Spleen (tissue), 11 donors: ENCODE results near the gene SRP68. TPM values are rescaled to one million over a fixed set of nuclear protein-coding genes. Genes with fewer than 3 reads are reported as not detected.

Source experiments
- DNase-seq: peaks from one replicate; pipeline ENCODE4 v3.0.0-alpha.2; 2020
- H3K27ac ChIP-seq, 8 donors: fragments of 200-600 bp; sonication (generic) in 7 of 8; 1 replicate in 4 of 8; 2 replicates in 4 of 8; pipeline versions ENCODE4 v1.5.0 to v1.8.0; 2016 to 2021; ENCODE audit warnings: inconsistent platforms in 4 of 8, mild to moderate bottlenecking in 4 of 8, moderate library complexity in 1 of 8
- H3K27me3 ChIP-seq, 7 donors: fragments of 200-600 bp; sonication (generic) in 6 of 7; replicated peaks in 1 of 7; 1 replicate in 4 of 7; 2 replicates in 3 of 7; pipeline versions ENCODE4 v1.5.0 to v1.8.0; 2016 to 2021; ENCODE audit warnings: inconsistent platforms in 3 of 7, mild to moderate bottlenecking in 1 of 7
- H3K36me3 ChIP-seq, 6 donors: fragments of 200-600 bp; sonication (generic) in 5 of 6; 1 replicate in 4 of 6; 2 replicates in 2 of 6; pipeline versions ENCODE4 v1.5.0 to v1.8.0; 2016 to 2021; ENCODE audit warnings: inconsistent platforms in 2 of 6
- H3K4me1 ChIP-seq, 6 donors: fragments of 200-600 bp; sonication (generic) in 5 of 6; 1 replicate in 3 of 6; 2 replicates in 3 of 6; pipeline versions ENCODE4 v1.5.0 to v1.8.0; 2016 to 2021; ENCODE audit warnings: inconsistent platforms in 3 of 6
- H3K4me3 ChIP-seq, 8 donors: fragments of 200-600 bp; sonication (generic) in 7 of 8; 1 replicate in 4 of 8; 2 replicates in 4 of 8; pipeline versions ENCODE4 v1.5.0 to v1.8.0; 2016 to 2021; ENCODE audit warnings: inconsistent platforms in 4 of 8, mild to moderate bottlenecking in 4 of 8, moderate library complexity in 2 of 8
- H3K9me3 ChIP-seq, 8 donors: fragments of 200-600 bp; sonication (generic) in 7 of 8; 1 replicate in 4 of 8; 2 replicates in 4 of 8; pipeline versions ENCODE4 v1.5.0 to v1.8.0; 2016 to 2021; ENCODE audit warnings: inconsistent platforms in 4 of 8
- CTCF ChIP-seq, 11 experiments: fragments of 200-600 bp in 7 of 11; fragments of 450-650 bp in 4 of 11; sonication (generic) in 4 of 11; IDR thresholded peaks in 8 of 11; conservative IDR thresholded peaks in 3 of 11; 1 replicate in 7 of 11; 2 replicates in 4 of 11; pipeline versions ENCODE4 v1.4.0 to v1.8.0; 2016 to 2021; ENCODE audit warnings: antibody characterized with exemption in 11 of 11, inconsistent platforms in 4 of 11, mild to moderate bottlenecking in 1 of 11
- POLR2A ChIP-seq, 3 donors: fragments of 450-650 bp; IDR thresholded peaks; one replicate each; pipeline ENCODE4 v1.5.1; 2017; ENCODE audit warnings: antibody characterized with exemption in 3 of 3, mild to moderate bottlenecking in 1 of 3
- POLR2AphosphoS5 ChIP-seq, 3 donors: sonication (generic); formaldehyde crosslinking; IDR thresholded peaks; one replicate each; pipeline ENCODE4 v1.5.1; 2017; ENCODE audit warnings: antibody characterized with exemption in 3 of 3
- WGBS, 5 donors: extraction: QIAGEN DNeasy Blood & Tissue Kit in 3 of 5; methylation state at CpG; one replicate each; pipeline versions ENCODE4 v1.1.5 to v1.1.7; 2013 to 2018; 5-methylcytosine and 5-hydroxymethylcytosine counted together
- intact Hi-C: fragments of 100-400 bp; cut with DNase I; formaldehyde crosslinking; loops from one replicate; pipeline ENCODE4 v1.15.0; 2023; ENCODE audit warnings: low total_unique reads
- polyA plus RNA-seq, 3 donors: library from polyadenylated mRNA; stranded (reverse); fragments of 200-250 nt; gene quantifications; one replicate each; pipeline ENCODE4 v1.2.1, GENCODE V29; 2013
- total RNA-seq, 7 donors: library from RNA; depleted of rRNA in 3 of 7; stranded (reverse); fragments of >200 nt in 3 of 7; fragmentation: NEBNext Ultra II Directional in 4 of 7; extraction: Animal tissue kit (Norgen Biotek cat#: 25700) in 4 of 7; gene quantifications; one replicate each; pipeline versions ENCODE4 v1.1.0 to v1.2.1, GENCODE V29; 2016 to 2021
- donor health status: healthy with polysubstance abuse.
- donor health status: DM: no; HTN: no; CAD: no; lungs with moderate emphysema.
- donor health status: DM: no; HTN: no; CAD: no.
- donor health status: Bipolar disorder and iron deficiency.
- donor health status: healthy.
- donor health status: DM: no; HTN: no; CAD: no.
- donor health status: DM: yes; HTN: yes; CAD: no.

The SRP68 gene
- total and polyA plus RNA-seq, 10 donors = 24.5 to 62.0 (median 49.4) TPM

GRCh38 chr17:76077584-76078110 is 5.3 kb upstream of the SRP68 start:
- H3K27me3 ChIP-seq = peaks cover 16 to 75% (median 64%) of the 10 kb centered on the region in 7 donors
- H3K4me1 ChIP-seq = peaks cover 34 to 76% (median 49%) of the 10 kb centered on the region in 6 donors
- H3K27ac ChIP-seq = no peak overlapping the region
- H3K4me3 ChIP-seq = no peak overlapping the region
- intact Hi-C loops = no loop called here
- peaks cover 0 to 14% (median 4%) of the 10 kb centered on the region in 6 donors for H3K36me3 ChIP-seq
- no peaks in the 10 kb centered on the region for H3K9me3 ChIP-seq
- no peak for DNase-seq
- TF ChIP-seq POLR2AphosphoS5 (IDR thresholded peaks at IDR 0.05) (no peak), CTCF (IDR thresholded peaks at IDR 0.05 in 8 of 11, conservative IDR thresholded peaks at IDR 0.05 in 3 of 11) (no peak), POLR2A (IDR thresholded peaks at IDR 0.05) (no peak)
- WGBS, 5 donors = 25 to 37% (median 32%) methylated on average over 10 to 12 of the region's 12 CpGs

GRCh38 chr17:76076765-76077583 is 4.7 kb upstream of the SRP68 start:
- intact Hi-C loops = no loop called here
- TF ChIP-seq POLR2A (IDR thresholded peaks at IDR 0.05) (no peak), CTCF (IDR thresholded peaks at IDR 0.05 in 8 of 11, conservative IDR thresholded peaks at IDR 0.05 in 3 of 11) (no peak), POLR2AphosphoS5 (IDR thresholded peaks at IDR 0.05) (peak; percentile 36 to 76 (median 37))

GRCh38 chr17:76076146-76076764 is 3.9 kb upstream of the SRP68 start:
- H3K27ac ChIP-seq = no peak overlapping the region
- H3K36me3 ChIP-seq = peaks cover 0 to under 1% (median 0%) of the 10 kb centered on the region in 6 donors
- TF ChIP-seq POLR2A (IDR thresholded peaks at IDR 0.05) = no peak
- no peak for TF ChIP-seq CTCF (IDR thresholded peaks at IDR 0.05 in 8 of 11, conservative IDR thresholded peaks at IDR 0.05 in 3 of 11)
- no peak for TF ChIP-seq POLR2AphosphoS5 (IDR thresholded peaks at IDR 0.05)
- no peak for DNase-seq
- WGBS, 5 donors = 5 to 9% (median 5%) methylated on average over 16 to 41 of the region's 41 CpGs
- peaks cover 37 to 86% (median 55%) of the 10 kb centered on the region in 6 donors for H3K4me1 ChIP-seq
- intact Hi-C loops = no loop called here
- H3K9me3 ChIP-seq = no peaks in the 10 kb centered on the region
- H3K27me3 ChIP-seq = peaks cover 16 to 75% (median 64%) of the 10 kb centered on the region in 7 donors
- peak overlapping the region in 6 of 8 donors; percentile 14 to 56 (median 22) for H3K4me3 ChIP-seq

More at GRCh38 chr17:76076765-76077583, 4.7 kb upstream of the SRP68 start:
- Histone ChIP-seq H3K36me3 (peaks cover 0 to 8% (median under 1%) of the 10 kb centered on the region in 6 donors), H3K9me3 (no peaks in the 10 kb centered on the region), H3K4me3 (peak overlapping the region in 7 of 8 donors; percentile 14 to 56 (median 19)), H3K27me3 (peaks cover 16 to 75% (median 64%) of the 10 kb centered on the region in 7 donors), H3K4me1 (peaks cover 34 to 79% (median 50%) of the 10 kb centered on the region in 6 donors), H3K27ac (no peak overlapping the region)
- 4 to 13% (median 6%) methylated on average over 8 to 82 of the region's 82 CpGs for WGBS, 5 donors
- DNase-seq = peak; percentile 80
